GM12878 (cell line): ENCODE measurements around the gene FEM1B. TPM values are rescaled to one million over a fixed set of nuclear protein-coding genes. Genes with fewer than 3 reads are reported as not detected.

Experiments
- ATAC-seq: fragments of 200-7000 bp; cut with Tn5 transposase; 3 replicates; pipeline ENCODE4 v1.9.1; 2020; ENCODE audit warnings: mild to moderate bottlenecking, moderate library complexity
- BruUV-seq: library from RNA; stranded (reverse); fragments of 400-500 nt; replicated peaks from 2 replicates; lab custom pipeline; 2021; lab: Mats Ljungman, UMichigan
- CTCF ChIA-PET: fragments of 300-600 bp; sonication (Branson Sonifier 250); formaldehyde crosslinking; extraction: SDS; loops from one replicate; lab custom pipeline; 2021; ENCODE audit warnings: inconsistent platforms; lab: Yijun Ruan, JAX
- POLR2A ChIA-PET: fragments of 350-600 bp; formaldehyde crosslinking; extraction: SDS; loops from one replicate; lab custom pipeline; 2021; ENCODE audit warnings: inconsistent platforms; lab: Charles Lee
- RAD21 ChIA-PET: fragments of 300-600 bp; sonication (Branson Sonifier 250); formaldehyde crosslinking; loops from one replicate; lab custom pipeline; 2023; ENCODE audit warnings: antibody characterized with exemption; ENCODE audit not compliant: unreplicated experiment; lab: Charles Lee
- SMC1A ChIA-PET: fragments of 300-600 bp; sonication (Branson Sonifier 250); formaldehyde crosslinking; loops from one replicate; lab custom pipeline; 2023; ENCODE audit not compliant: unreplicated experiment, uncharacterized antibody; lab: Charles Lee
- DNase-seq: peaks from one replicate; pipeline ENCODE4 v3.0.0-alpha.2; 2011; ENCODE audit warnings: low read depth, low spot score
- FAIRE-seq: peaks from 3 replicates; lab custom pipeline; 2011; peaks lifted over from hg19 to GRCh38; lab: Jason Lieb, UNC
- H2AFZ ChIP-seq: 2 replicates; pipeline ENCODE4 v1.6.0; 2011; ENCODE audit warnings: low read depth, low read length, control low read depth; ENCODE audit not compliant: control insufficient read depth
- H3K27ac ChIP-seq: 2 replicates; pipeline ENCODE4 v1.5.1; 2011; ENCODE audit warnings: control low read depth; ENCODE audit not compliant: control insufficient read depth, insufficient read depth
- H3K27me3 ChIP-seq, 2 experiments: replicated peaks in 1 of 2; 2 replicates each; pipeline versions ENCODE4 v1.6.0 to v1.6.1; 2011; ENCODE audit warnings: low read length in 1 of 2; ENCODE audit not compliant: control insufficient read depth in 2 of 2, insufficient read depth in 2 of 2
- H3K36me3 ChIP-seq, 2 experiments: 2 replicates each; pipeline ENCODE4 v1.5.1; 2011; ENCODE audit warnings: low read length in 1 of 2; ENCODE audit not compliant: control insufficient read depth in 2 of 2, insufficient read depth in 2 of 2
- H3K4me1 ChIP-seq: 2 replicates; pipeline ENCODE4 v1.6.1; 2011; ENCODE audit warnings: mild to moderate bottlenecking, low read length, moderate library complexity, mixed read lengths; ENCODE audit not compliant: control insufficient read depth, insufficient read depth
- H3K4me2 ChIP-seq: 2 replicates; pipeline ENCODE4 v1.6.0; 2011; ENCODE audit warnings: control low read depth; ENCODE audit not compliant: control insufficient read depth, insufficient read depth
- H3K4me3 ChIP-seq: fragments of 200-600 bp; sonication (generic); 2 replicates; pipeline ENCODE4 v1.5.1; 2016
- H3K79me2 ChIP-seq: 2 replicates; pipeline ENCODE4 v1.6.0; 2011; ENCODE audit warnings: low read length; ENCODE audit not compliant: control insufficient read depth, insufficient read depth
- H3K9ac ChIP-seq: 2 replicates; pipeline ENCODE4 v1.8.0; 2011; ENCODE audit warnings: low read length, control low read depth, mixed read lengths; ENCODE audit not compliant: control insufficient read depth, insufficient read depth
- H3K9me3 ChIP-seq: replicated peaks from 3 replicates; pipeline ENCODE4 v1.5.1; 2011; ENCODE audit warnings: mild to moderate bottlenecking, low read length; ENCODE audit not compliant: control insufficient read depth, insufficient read depth
- H4K20me1 ChIP-seq: 2 replicates; pipeline ENCODE4 v1.6.0; 2011; ENCODE audit not compliant: control insufficient read depth, insufficient read depth
- ATF7 ChIP-seq: fragments of 450-650 bp; IDR thresholded peaks from 2 replicates; pipeline ENCODE4 v1.6.1; 2016; ENCODE audit warnings: low read depth, mild to moderate bottlenecking
- CBX3 ChIP-seq: fragments of 200-600 bp; sonication (generic); IDR thresholded peaks from 2 replicates; pipeline ENCODE4 v1.6.1; 2016; ENCODE audit warnings: low read depth, borderline replicate concordance
- FOS ChIP-seq: IDR thresholded peaks from 3 replicates; pipeline ENCODE4 v1.6.1; 2011; ENCODE audit warnings: borderline replicate concordance; ENCODE audit not compliant: insufficient read length; ENCODE audit errors: extremely low read depth
- FOXK2 ChIP-seq: fragments of 450-650 bp; IDR thresholded peaks from 2 replicates; pipeline ENCODE4 v1.6.1; 2017; ENCODE audit warnings: mild to moderate bottlenecking, moderate library complexity
- HCFC1 ChIP-seq: fragments of 150-350 bp; IDR thresholded peaks from 2 replicates; pipeline ENCODE4 v1.6.1; 2014; ENCODE audit warnings: low read length
- MYB ChIP-seq: fragments of 150-350 bp; IDR thresholded peaks from 2 replicates; pipeline ENCODE4 v1.6.1; 2014; ENCODE audit warnings: mild to moderate bottlenecking, low read depth, low read length, borderline replicate concordance
- MYC ChIP-seq: IDR thresholded peaks from 2 replicates; pipeline ENCODE4 v1.6.1; 2011; ENCODE audit warnings: mild to moderate bottlenecking, low read length, moderate library complexity, inconsistent platforms; ENCODE audit not compliant: insufficient read depth, insufficient replicate concordance, insufficient read length, severe bottlenecking
- PAX8 ChIP-seq: fragments of 450-650 bp; IDR thresholded peaks from 2 replicates; pipeline ENCODE4 v1.6.1; 2017; ENCODE audit warnings: mild to moderate bottlenecking, moderate library complexity
- PML ChIP-seq: IDR thresholded peaks from 2 replicates; pipeline ENCODE4 v1.6.1; 2012; ENCODE audit warnings: low read length, inconsistent platforms
- TCF12 ChIP-seq: IDR thresholded peaks from 2 replicates; pipeline ENCODE4 v1.6.1; 2011; ENCODE audit warnings: low read depth, mild to moderate bottlenecking, low read length
- ZNF384 ChIP-seq: IDR thresholded peaks from 2 replicates; pipeline ENCODE4 v1.6.1; 2012; ENCODE audit warnings: low read depth, mild to moderate bottlenecking, low read length, improper control_type of control experiment, borderline replicate concordance
- ZNF622 ChIP-seq: fragments of 450-650 bp; IDR thresholded peaks from 2 replicates; pipeline ENCODE4 v1.6.1; 2017; ENCODE audit warnings: mild to moderate bottlenecking, inconsistent platforms
- WGBS: methylation state at CpG from one replicate; pipeline ENCODE4 v1.1.6; 2016; ENCODE audit warnings: low lambda C conversion rate; ENCODE audit not compliant: insufficient replicate concordance, insufficient coverage; ENCODE audit errors: missing lambda C conversion rate; 5-methylcytosine and 5-hydroxymethylcytosine counted together
- in situ Hi-C: fragments of 300-500 bp; cut with MboI; formaldehyde crosslinking; loops from 9 replicates; pipeline ENCODE4 v1.14.3; 2018; ENCODE audit warnings: mixed read lengths
- intact Hi-C: fragments of 100-400 bp; cut with micrococcal nuclease; formaldehyde crosslinking; loops from one replicate; pipeline ENCODE4 v1.14.2; 2022; ENCODE audit not compliant: unreplicated experiment
- polyA plus RNA-seq, 11 experiments: library from polyadenylated mRNA; depleted of rRNA in 4 of 11; unstranded in 6 of 11; stranded (reverse) in 5 of 11; fragments of >200 nt; fragmentation: Nextera tagmentation in 4 of 11; fragmentation: Illumina TruSeq in 1 of 11; extraction: Ambion mirVana in 4 of 11; extraction: Trizol in 1 of 11; gene quantifications; 1 replicate in 1 of 11; 2 replicates in 10 of 11; pipeline versions ENCODE4 v1.2.1 to v1.2.3, GENCODE V29; 2011 to 2016; ENCODE audit warnings: inconsistent platforms in 2 of 11, missing spikeins in 2 of 11, low read depth in 1 of 11
- total RNA-seq, 4 experiments: library from RNA; depleted of rRNA in 3 of 4; stranded (reverse); fragments of >200 nt in 3 of 4; fragmentation: Illumina TruSeq in 1 of 4; extraction: Trizol in 1 of 4; gene quantifications; 2 replicates each; pipeline versions ENCODE4 v1.2.1 to v1.2.3, GENCODE V29; 2013 to 2021
- TF ChIP-seq, protein P1 (sequence below): IDR thresholded peaks from 2 replicates; pipeline ENCODE4 v1.6.1; 2012; ENCODE audit warnings: low read depth, low read length, improper control_type of control experiment

The FEM1B gene
- total and polyA plus RNA-seq, 10 of the 15 experiments (the other 5 are each of a cell fraction or from before 2014, with no cell fraction given): 5.5 to 61.1 (median 18.2) TPM

DNA sequence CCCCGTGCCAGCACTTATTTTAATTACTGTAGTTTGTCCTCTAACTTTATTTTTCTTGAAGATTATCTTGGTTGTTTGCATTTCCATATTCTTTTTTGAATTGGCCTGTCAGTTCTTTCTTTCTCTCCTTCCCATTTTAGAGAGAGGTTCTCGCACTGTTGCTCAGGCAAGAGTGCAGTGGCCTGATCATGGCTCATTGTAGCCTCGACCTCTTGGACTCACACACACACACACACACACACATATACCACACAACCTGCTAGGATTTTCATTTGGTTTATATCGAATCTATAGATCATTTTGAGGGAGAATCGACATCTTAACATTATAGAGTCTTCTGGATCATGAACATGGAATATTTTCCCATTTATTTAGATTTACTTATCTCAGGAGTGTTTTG, 8.7 kb downstream of the FEM1B start:
- Histone ChIP-seq H3K4me2 (no peak overlapping the region), H3K27ac (no peak overlapping the region), H2AFZ (no peak overlapping the region), H3K4me3 (no peak overlapping the region), H4K20me1 (no peaks in the 10 kb centered on the region), H3K4me1 (no peaks in the 10 kb centered on the region), H3K9ac (no peak overlapping the region), H3K9me3 (peaks cover 5% of the 10 kb centered on the region), H3K36me3 (peaks cover 15 to 29% of the 10 kb centered on the region in 2 experiments), H3K79me2 (peaks cover 87% of the 10 kb centered on the region), H3K27me3 (no peaks in the 10 kb centered on the region)
- DNase-seq (no peak), ATAC-seq (no peak), FAIRE-seq (no peak)
- BruUV-seq: no TSS peak
- WGBS: 82% methylated on average over 5 of the region's 5 CpGs
- POLR2A ChIA-PET: interaction anchor here (0.7 kb wide), 1 partner anchor 17 kb away, joined by 3 read pairs; no protein-coding TSS in a partner anchor
- SMC1A ChIA-PET: no interaction called here
- intact Hi-C loops (no loop called here), in situ Hi-C loops (no loop called here)
- TF ChIP-seq MYC (no peak), TCF12 (no peak), ZNF384 (no peak), ZNF622 (no peak), PML (no peak), MYB (no peak), PAX8 (no peak), FOS (no peak), HCFC1 (no peak), FOXK2 (no peak), ATF7 (no peak), CBX3 (no peak)
- TF ChIP-seq, protein P1, sequence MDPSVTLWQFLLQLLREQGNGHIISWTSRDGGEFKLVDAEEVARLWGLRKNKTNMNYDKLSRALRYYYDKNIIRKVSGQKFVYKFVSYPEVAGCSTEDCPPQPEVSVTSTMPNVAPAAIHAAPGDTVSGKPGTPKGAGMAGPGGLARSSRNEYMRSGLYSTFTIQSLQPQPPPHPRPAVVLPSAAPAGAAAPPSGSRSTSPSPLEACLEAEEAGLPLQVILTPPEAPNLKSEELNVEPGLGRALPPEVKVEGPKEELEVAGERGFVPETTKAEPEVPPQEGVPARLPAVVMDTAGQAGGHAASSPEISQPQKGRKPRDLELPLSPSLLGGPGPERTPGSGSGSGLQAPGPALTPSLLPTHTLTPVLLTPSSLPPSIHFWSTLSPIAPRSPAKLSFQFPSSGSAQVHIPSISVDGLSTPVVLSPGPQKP: no peak
- CTCF ChIA-PET: no interaction called here
- RAD21 ChIA-PET: no interaction called here
